Endothelial cell of umbilical vein (primary cell): ENCODE results near the gene CNFN.

Experiments used
- EZH2 ChIP-seq: IDR thresholded peaks from 2 replicates; pipeline ENCODE4 v1.6.1; 2012; ENCODE audit warnings: borderline replicate concordance, low read depth, mild to moderate bottlenecking, moderate library complexity, low read length, inconsistent platforms; ENCODE audit not compliant: severe bottlenecking
- JUN ChIP-seq: IDR thresholded peaks from 2 replicates; pipeline ENCODE4 v1.6.1; 2011; ENCODE audit warnings: borderline replicate concordance, low read depth; ENCODE audit not compliant: insufficient read length, insufficient read depth
- POLR2A ChIP-seq: IDR thresholded peaks from 2 replicates; pipeline ENCODE4 v1.6.1; 2012; ENCODE audit warnings: low read depth, mild to moderate bottlenecking, control low read depth, low read length
- POLR2AphosphoS5 ChIP-seq: IDR thresholded peaks from 2 replicates; pipeline ENCODE4 v1.6.1; 2012; ENCODE audit warnings: low read depth, mild to moderate bottlenecking, control low read depth, low read length, moderate library complexity; ENCODE audit not compliant: insufficient read depth
- TF ChIP-seq, protein P1 (sequence below), 2 donors: IDR thresholded peaks; 1 replicate in 1 of 2; 2 replicates in 1 of 2; pipeline ENCODE4 v1.5.1; 2011; ENCODE audit warnings: low read length in 2 of 2, mild to moderate bottlenecking in 2 of 2, moderate library complexity in 2 of 2, control low read depth in 1 of 2, inconsistent platforms in 1 of 2, low read depth in 1 of 2; ENCODE audit not compliant: insufficient read depth in 1 of 2; ENCODE audit errors: extremely low read depth in 1 of 2
- TF ChIP-seq, protein P2 (sequence below): IDR thresholded peaks from 2 replicates; pipeline ENCODE4 v1.6.1; 2011; ENCODE audit not compliant: insufficient read depth, insufficient read length

DNA sequence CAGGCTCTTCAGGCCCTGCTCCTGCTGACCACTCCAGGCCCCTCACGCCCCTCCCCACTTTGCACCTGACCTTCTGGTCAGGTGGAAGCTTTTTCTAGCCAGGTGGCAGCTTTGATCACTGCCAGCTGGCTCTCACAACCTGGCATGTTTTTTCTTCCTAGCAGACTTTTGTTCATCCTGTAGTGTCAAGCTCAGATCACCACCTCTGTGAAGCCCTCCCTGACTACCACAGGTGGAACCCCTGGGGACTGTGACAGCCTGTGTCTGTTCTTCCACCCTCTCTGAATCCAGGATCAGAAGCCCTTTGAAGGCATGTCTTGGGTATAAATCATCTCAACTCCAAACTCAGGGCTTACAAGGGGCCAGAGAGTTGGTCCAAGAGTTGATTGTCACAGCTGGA, 10.3 kb upstream of the CNFN start:
- TF ChIP-seq, protein P1, sequence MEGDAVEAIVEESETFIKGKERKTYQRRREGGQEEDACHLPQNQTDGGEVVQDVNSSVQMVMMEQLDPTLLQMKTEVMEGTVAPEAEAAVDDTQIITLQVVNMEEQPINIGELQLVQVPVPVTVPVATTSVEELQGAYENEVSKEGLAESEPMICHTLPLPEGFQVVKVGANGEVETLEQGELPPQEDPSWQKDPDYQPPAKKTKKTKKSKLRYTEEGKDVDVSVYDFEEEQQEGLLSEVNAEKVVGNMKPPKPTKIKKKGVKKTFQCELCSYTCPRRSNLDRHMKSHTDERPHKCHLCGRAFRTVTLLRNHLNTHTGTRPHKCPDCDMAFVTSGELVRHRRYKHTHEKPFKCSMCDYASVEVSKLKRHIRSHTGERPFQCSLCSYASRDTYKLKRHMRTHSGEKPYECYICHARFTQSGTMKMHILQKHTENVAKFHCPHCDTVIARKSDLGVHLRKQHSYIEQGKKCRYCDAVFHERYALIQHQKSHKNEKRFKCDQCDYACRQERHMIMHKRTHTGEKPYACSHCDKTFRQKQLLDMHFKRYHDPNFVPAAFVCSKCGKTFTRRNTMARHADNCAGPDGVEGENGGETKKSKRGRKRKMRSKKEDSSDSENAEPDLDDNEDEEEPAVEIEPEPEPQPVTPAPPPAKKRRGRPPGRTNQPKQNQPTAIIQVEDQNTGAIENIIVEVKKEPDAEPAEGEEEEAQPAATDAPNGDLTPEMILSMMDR (IDR thresholded peaks at IDR 0.05; ENCODE audit: extremely low read depth in 1 of 2, insufficient read depth in 1 of 2, low read depth in 1 of 2, low read length in 2 of 2), result no peak
- TF ChIP-seq, protein P2, sequence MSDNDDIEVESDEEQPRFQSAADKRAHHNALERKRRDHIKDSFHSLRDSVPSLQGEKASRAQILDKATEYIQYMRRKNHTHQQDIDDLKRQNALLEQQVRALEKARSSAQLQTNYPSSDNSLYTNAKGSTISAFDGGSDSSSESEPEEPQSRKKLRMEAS, result no peak
- TF ChIP-seq POLR2A (no peak), EZH2 (no peak), POLR2AphosphoS5 (no peak), JUN (no peak)
